Measurements from ENCODE around the gene ANKH. TPM values are rescaled to one million over a fixed set of nuclear protein-coding genes. Genes with fewer than 3 reads are reported as not detected.
A peak's percentile ranks its signal among the peaks of the same experiment; 100 is the strongest.
"Not testable (repeated sequence)": the region's sequence is repeated elsewhere in the genome, so short reads cannot be mapped to it uniquely, and the experiment has no call there.

Gene ANKH
- total RNA-seq: 100 to 1,000 TPM; 123 to 128 TPM

- no peaks in the 10 kb centered on the region for H3K9me3 Mint-ChIP-seq
- CTCF ChIA-PET: interaction anchor here (0.8 to 4.6 kb wide), 12 partner anchors 10 to 224 kb away, joined by 3 to 35 read pairs (median 6); no protein-coding TSS in a partner anchor
- H3K36me3 Mint-ChIP-seq: peaks cover 9% of the 10 kb centered on the region
- intact Hi-C loops (cut with micrococcal nuclease): loop anchor here (1.0 to 5.0 kb wide), 7 partner anchors 43 to 454 kb away; partner anchors contain the start of gene OTULIN
- H3K27ac Mint-ChIP-seq: peak within 1 kb of the TSS; percentile 89
- peak; percentile 86 for DNase-seq
- no peaks in the 10 kb centered on the region for H3K27me3 Mint-ChIP-seq
- H3K4me1 Mint-ChIP-seq (ENCODE audit: low read depth): peaks cover 28% of the 10 kb centered on the region
- peak within 1 kb of the TSS; percentile 96 for H3K4me3 Mint-ChIP-seq
- POLR2A ChIA-PET: interaction anchor here (0.6 to 1.0 kb wide), 5 partner anchors 52 to 132 kb away, joined by 3 read pairs; no protein-coding TSS in a partner anchor
Measured at GRCh38 chr5:14871214-14872069, at the start of gene ANKH. TSS of gene ANKH (minus strand) at chr5:14871778. CDS start at chr5:14871447, 331 bp downstream.

GRCh38 chr5:14920121-14920520, 48.5 kb upstream of the ANKH start:
- peaks cover 2% of the 10 kb centered on the region for H3K36me3 Mint-ChIP-seq
- peaks cover 39% of the 10 kb centered on the region for H3K4me1 Mint-ChIP-seq (ENCODE audit: low read depth)
- ChIA-PET CTCF (no interaction called here), POLR2A (interaction anchor here (0.7 to 1.1 kb wide), 2 partner anchors 12 to 75 kb away, joined by 3 to 4 read pairs; no protein-coding TSS in a partner anchor)
- H3K9me3 Mint-ChIP-seq: peaks cover 7% of the 10 kb centered on the region
- peak overlapping the region; percentile 38 for H3K27ac Mint-ChIP-seq
- intact Hi-C loops (cut with micrococcal nuclease): loop anchor here (10.0 kb wide), 2 partner anchors 325 to 505 kb away; no protein-coding TSS in a partner anchor
- no peak for DNase-seq
- no peak overlapping the region for H3K4me3 Mint-ChIP-seq
- H3K27me3 Mint-ChIP-seq: no peaks in the 10 kb centered on the region

- DNase-seq; intact Hi-C loops (cut with micrococcal nuclease); H3K27ac Mint-ChIP-seq; POLR2A ChIA-PET; CTCF ChIA-PET; H3K36me3 Mint-ChIP-seq; H3K4me3 Mint-ChIP-seq; H3K9me3 Mint-ChIP-seq; H3K27me3 Mint-ChIP-seq: not testable (repeated sequence)
- peaks cover 39% of the 10 kb centered on the region for H3K4me1 Mint-ChIP-seq (ENCODE audit: low read depth)
Measured at GRCh38 chr5:14919106-14919505, 47.5 kb upstream of the ANKH start.

GRCh38 chr5:14917719-14918118, 46.1 kb upstream of the ANKH start:
- H3K36me3 Mint-ChIP-seq: peaks cover 2% of the 10 kb centered on the region
- no peaks in the 10 kb centered on the region for H3K27me3 Mint-ChIP-seq
- H3K9me3 Mint-ChIP-seq: peaks cover 7% of the 10 kb centered on the region
- H3K27ac Mint-ChIP-seq: no peak overlapping the region
- peaks cover 34% of the 10 kb centered on the region for H3K4me1 Mint-ChIP-seq (ENCODE audit: low read depth)
- no peak overlapping the region for H3K4me3 Mint-ChIP-seq
- ChIA-PET CTCF (interaction anchor here (0.6 kb wide), 1 partner anchor 382 kb away, joined by 3 read pairs; no protein-coding TSS in a partner anchor), POLR2A (no interaction called here)
- intact Hi-C loops (cut with micrococcal nuclease): no loop called here
- DNase-seq: no peak

GRCh38 chr5:14915291-14915952, 43.8 kb upstream of the ANKH start:
- DNase-seq: no peak
- H3K9me3 Mint-ChIP-seq: peaks cover 7% of the 10 kb centered on the region
- peaks cover 2% of the 10 kb centered on the region for H3K36me3 Mint-ChIP-seq
- H3K4me1 Mint-ChIP-seq (ENCODE audit: low read depth): peaks cover 21% of the 10 kb centered on the region
- intact Hi-C loops (cut with micrococcal nuclease): loop anchor here (1.0 to 2.0 kb wide), 2 partner anchors 11 to 45 kb away; partner anchors contain the start of gene ANKH
- no peak overlapping the region for H3K4me3 Mint-ChIP-seq
- CTCF ChIA-PET: no interaction called here
- H3K27me3 Mint-ChIP-seq: no peaks in the 10 kb centered on the region
- POLR2A ChIA-PET: no interaction called here
- no peak overlapping the region for H3K27ac Mint-ChIP-seq

GRCh38 chr5:14914623-14915260, 43.2 kb upstream of the ANKH start:
- intact Hi-C loops (cut with micrococcal nuclease): loop anchor here (1.0 to 2.0 kb wide), 2 partner anchors 12 to 44 kb away; partner anchors contain the start of gene ANKH
- Mint-ChIP-seq H3K36me3 (peaks cover 2% of the 10 kb centered on the region), H3K4me1 (ENCODE audit: low read depth) (peaks cover 16% of the 10 kb centered on the region), H3K9me3 (peaks cover 7% of the 10 kb centered on the region), H3K4me3 (no peak overlapping the region), H3K27ac (no peak overlapping the region), H3K27me3 (no peaks in the 10 kb centered on the region)
- ChIA-PET CTCF (no interaction called here), POLR2A (no interaction called here)
- DNase-seq: no peak

- CTCF ChIA-PET: no interaction called here
- no peak for DNase-seq
- H3K4me3 Mint-ChIP-seq: no peak overlapping the region
- peaks cover 16% of the 10 kb centered on the region for H3K4me1 Mint-ChIP-seq (ENCODE audit: low read depth)
- no peaks in the 10 kb centered on the region for H3K27me3 Mint-ChIP-seq
- H3K27ac Mint-ChIP-seq: no peak overlapping the region
- intact Hi-C loops (cut with micrococcal nuclease): loop anchor here (2.0 kb wide), 1 partner anchor 43 kb away; the partner anchor contains the start of gene ANKH
- POLR2A ChIA-PET: no interaction called here
- peaks cover 7% of the 10 kb centered on the region for H3K9me3 Mint-ChIP-seq
- peaks cover 2% of the 10 kb centered on the region for H3K36me3 Mint-ChIP-seq
Measured at GRCh38 chr5:14914193-14914592, 42.6 kb upstream of the ANKH start.

- Mint-ChIP-seq H3K9me3 (peaks cover 7% of the 10 kb centered on the region), H3K27me3 (no peaks in the 10 kb centered on the region), H3K36me3 (peaks cover 2% of the 10 kb centered on the region), H3K27ac (no peak overlapping the region), H3K4me1 (ENCODE audit: low read depth) (peaks cover 16% of the 10 kb centered on the region), H3K4me3 (no peak overlapping the region)
- ChIA-PET CTCF (no interaction called here), POLR2A (no interaction called here)
- intact Hi-C loops (cut with micrococcal nuclease): no loop called here
- DNase-seq: no peak
Measured at GRCh38 chr5:14913096-14913495, 41.5 kb upstream of the ANKH start.

- no peak overlapping the region for H3K4me3 Mint-ChIP-seq
Measured at GRCh38 chr5:14912206-14912605, 40.6 kb upstream of the ANKH start.

GRCh38 chr5:14909369-14909768, 37.8 kb upstream of the ANKH start:
- intact Hi-C loops (cut with micrococcal nuclease): no loop called here
- ChIA-PET POLR2A (no interaction called here), CTCF (no interaction called here)

More at GRCh38 chr5:14912206-14912605, 40.6 kb upstream of the ANKH start:
- H3K27me3 Mint-ChIP-seq: no peaks in the 10 kb centered on the region
- ChIA-PET POLR2A (no interaction called here), CTCF (no interaction called here)
- H3K36me3 Mint-ChIP-seq: peaks cover 2% of the 10 kb centered on the region
- DNase-seq: no peak
- peaks cover 16% of the 10 kb centered on the region for H3K4me1 Mint-ChIP-seq (ENCODE audit: low read depth)
- intact Hi-C loops (cut with micrococcal nuclease): no loop called here
- H3K27ac Mint-ChIP-seq: no peak overlapping the region
- peaks cover 7% of the 10 kb centered on the region for H3K9me3 Mint-ChIP-seq

GRCh38 chr5:14908172-14908571, 36.6 kb upstream of the ANKH start:
- no peaks in the 10 kb centered on the region for H3K36me3 Mint-ChIP-seq
- no peaks in the 10 kb centered on the region for H3K9me3 Mint-ChIP-seq
- DNase-seq: no peak
- intact Hi-C loops (cut with micrococcal nuclease): no loop called here
- H3K4me3 Mint-ChIP-seq: no peak overlapping the region
- no peaks in the 10 kb centered on the region for H3K27me3 Mint-ChIP-seq
- POLR2A ChIA-PET: no interaction called here
- H3K27ac Mint-ChIP-seq: no peak overlapping the region
- CTCF ChIA-PET: no interaction called here
- no peaks in the 10 kb centered on the region for H3K4me1 Mint-ChIP-seq (ENCODE audit: low read depth)

More at GRCh38 chr5:14909369-14909768, 37.8 kb upstream of the ANKH start:
- H3K4me3 Mint-ChIP-seq: no peak overlapping the region
- no peak for DNase-seq
- H3K36me3 Mint-ChIP-seq: no peaks in the 10 kb centered on the region
- no peaks in the 10 kb centered on the region for H3K9me3 Mint-ChIP-seq
- H3K27ac Mint-ChIP-seq: no peak overlapping the region
- H3K27me3 Mint-ChIP-seq: no peaks in the 10 kb centered on the region
- peaks cover 3% of the 10 kb centered on the region for H3K4me1 Mint-ChIP-seq (ENCODE audit: low read depth)

- no peaks in the 10 kb centered on the region for H3K36me3 Mint-ChIP-seq
- H3K27ac Mint-ChIP-seq: no peak overlapping the region
- H3K4me3 Mint-ChIP-seq: no peak overlapping the region
- H3K9me3 Mint-ChIP-seq: no peaks in the 10 kb centered on the region
- POLR2A ChIA-PET: no interaction called here
- CTCF ChIA-PET: interaction anchor here (0.8 kb wide), 1 partner anchor 40 kb away, joined by 4 read pairs; no protein-coding TSS in a partner anchor
- no peaks in the 10 kb centered on the region for H3K4me1 Mint-ChIP-seq (ENCODE audit: low read depth)
- intact Hi-C loops (cut with micrococcal nuclease): no loop called here
- H3K27me3 Mint-ChIP-seq: no peaks in the 10 kb centered on the region
- peak; percentile 29 for DNase-seq
Measured at GRCh38 chr5:14906628-14907027, 35.0 kb upstream of the ANKH start.

Measured in activated CD4-positive, alpha-beta memory T cell treated with anti-CD3 and anti-CD28 coated beads for 36 hours (primary cell).